ENCODE data around the gene PPP1R37. TPM values are rescaled to one million over a fixed set of nuclear protein-coding genes. Genes with fewer than 3 reads are reported as not detected.

Gene PPP1R37
- total RNA-seq, 3 donors from 2014 or later (not counting 1 experiment from before 2014, with no cell fraction given): 23.8 to 29.3 (median 25.0) TPM

DNA sequence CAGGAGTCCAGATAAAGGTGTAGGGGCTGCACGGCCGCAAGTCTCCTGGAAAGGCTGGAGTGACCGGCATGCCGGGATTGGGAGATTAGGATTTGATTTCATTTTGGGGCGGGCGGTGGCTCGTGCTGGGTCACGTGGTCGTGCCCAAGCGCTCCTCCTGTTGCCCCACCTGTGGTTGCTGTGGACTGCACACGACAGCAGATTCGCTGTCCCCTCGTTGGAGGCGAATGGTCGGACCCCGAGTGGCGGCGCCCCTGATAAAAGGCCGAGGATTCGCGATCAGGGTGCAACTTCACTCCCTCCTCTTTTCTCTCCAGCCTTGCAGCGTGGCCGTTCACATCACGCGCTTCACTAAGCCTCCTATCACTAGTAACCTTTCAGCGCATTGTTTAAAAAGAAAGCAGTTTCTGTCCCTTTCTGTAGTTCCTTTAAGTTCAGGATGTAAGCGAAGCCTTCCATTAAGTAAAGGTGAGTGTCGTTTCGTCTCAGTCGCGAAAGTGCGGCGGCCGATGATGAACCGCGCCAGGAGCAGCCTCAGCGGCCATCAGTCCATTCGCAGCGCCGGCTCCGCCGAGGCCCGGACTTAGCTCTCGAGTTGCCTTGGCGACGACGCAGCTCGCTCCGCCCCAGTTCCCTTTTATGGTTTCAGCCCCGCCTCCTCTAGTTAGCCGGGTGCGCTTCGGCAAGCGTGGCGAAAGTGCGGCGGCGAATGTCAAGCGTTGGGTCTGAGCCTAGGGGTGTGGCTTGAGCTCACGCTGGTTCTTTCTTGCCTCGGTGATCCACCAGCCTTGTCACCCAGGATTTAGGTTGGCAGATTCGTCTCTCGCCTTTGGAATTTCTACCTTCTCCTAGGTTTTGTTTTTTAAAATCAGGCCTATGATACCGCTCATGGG, 1.7 kb upstream of the PPP1R37 start:
- no peaks in the 10 kb centered on the region for H3K27me3 ChIP-seq (ENCODE audit: control insufficient read depth, insufficient read depth, low read length)
- H3K4me3 ChIP-seq (ENCODE audit: low read length): peak overlapping the region; percentile 93
- H3K36me3 ChIP-seq (ENCODE audit: control insufficient read depth, insufficient read depth, low read length): peaks cover 9% of the 10 kb centered on the region
- Mint-ChIP-seq H3K4me3 (peak overlapping the region; percentile 99), H3K4me1 (peaks cover 71 to 73% of the 10 kb centered on the region in 2 donors), H3K36me3 (no peaks in the 10 kb centered on the region), H3K27ac (peak overlapping the region; percentile 97 to 99), H3K9me3 (no peaks in the 10 kb centered on the region), H3K27me3 (ENCODE audit: low read depth in 2 of 2) (no peaks in the 10 kb centered on the region)
- ATAC-seq: peak; percentile 74 to 87 (median 75)
- TF ChIP-seq, protein P1, sequence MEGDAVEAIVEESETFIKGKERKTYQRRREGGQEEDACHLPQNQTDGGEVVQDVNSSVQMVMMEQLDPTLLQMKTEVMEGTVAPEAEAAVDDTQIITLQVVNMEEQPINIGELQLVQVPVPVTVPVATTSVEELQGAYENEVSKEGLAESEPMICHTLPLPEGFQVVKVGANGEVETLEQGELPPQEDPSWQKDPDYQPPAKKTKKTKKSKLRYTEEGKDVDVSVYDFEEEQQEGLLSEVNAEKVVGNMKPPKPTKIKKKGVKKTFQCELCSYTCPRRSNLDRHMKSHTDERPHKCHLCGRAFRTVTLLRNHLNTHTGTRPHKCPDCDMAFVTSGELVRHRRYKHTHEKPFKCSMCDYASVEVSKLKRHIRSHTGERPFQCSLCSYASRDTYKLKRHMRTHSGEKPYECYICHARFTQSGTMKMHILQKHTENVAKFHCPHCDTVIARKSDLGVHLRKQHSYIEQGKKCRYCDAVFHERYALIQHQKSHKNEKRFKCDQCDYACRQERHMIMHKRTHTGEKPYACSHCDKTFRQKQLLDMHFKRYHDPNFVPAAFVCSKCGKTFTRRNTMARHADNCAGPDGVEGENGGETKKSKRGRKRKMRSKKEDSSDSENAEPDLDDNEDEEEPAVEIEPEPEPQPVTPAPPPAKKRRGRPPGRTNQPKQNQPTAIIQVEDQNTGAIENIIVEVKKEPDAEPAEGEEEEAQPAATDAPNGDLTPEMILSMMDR (IDR thresholded peaks at IDR 0.05): no peak
- WGBS (ENCODE audit: insufficient coverage): 54% methylated on average over 63 of the region's 64 CpGs
- intact Hi-C loops (cut with micrococcal nuclease): no loop called here
- H3K27ac ChIP-seq (ENCODE audit: low read length): peak overlapping the region; percentile 95
- peak; percentile 97 for DNase-seq
- H3K4me1 ChIP-seq (ENCODE audit: control insufficient read depth, insufficient read depth, low read length): peaks cover 87% of the 10 kb centered on the region
- H3K9me3 ChIP-seq (ENCODE audit: control insufficient read depth, insufficient read depth, low read length): no peaks in the 10 kb centered on the region

DNA sequence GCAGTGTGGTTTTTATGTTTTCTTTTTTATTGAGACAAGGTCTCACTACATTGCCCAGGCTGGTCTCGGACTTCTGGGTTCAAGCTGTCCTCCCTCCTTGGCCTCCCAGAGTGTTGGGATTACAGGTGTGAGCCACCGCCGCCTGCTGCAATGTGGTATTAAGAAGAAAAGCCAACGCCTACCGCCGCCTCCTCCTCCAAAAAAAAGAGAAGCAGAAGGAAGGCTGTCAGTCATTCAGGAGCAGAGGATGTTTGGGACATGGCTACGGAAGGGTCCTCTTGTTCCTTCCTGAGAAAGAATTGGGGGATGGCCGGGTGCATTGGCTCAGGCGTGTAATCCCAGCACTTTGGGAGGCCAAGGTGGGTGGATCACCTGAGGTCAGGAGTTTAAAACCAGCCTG, 1.2 kb downstream of the PPP1R37 start:
- no peak for DNase-seq
- 84% methylated on average over 9 of the region's 9 CpGs for WGBS (ENCODE audit: insufficient coverage)
- intact Hi-C loops (cut with micrococcal nuclease): no loop called here
- Mint-ChIP-seq H3K9me3 (no peaks in the 10 kb centered on the region), H3K4me3 (peak overlapping the region; percentile 99), H3K27ac (peak overlapping the region; percentile 97 to 99), H3K27me3 (ENCODE audit: low read depth in 2 of 2) (no peaks in the 10 kb centered on the region), H3K4me1 (peaks cover 74 to 75% of the 10 kb centered on the region in 2 donors), H3K36me3 (no peaks in the 10 kb centered on the region)
- Histone ChIP-seq H3K36me3 (ENCODE audit: control insufficient read depth, insufficient read depth, low read length) (peaks cover 9% of the 10 kb centered on the region), H3K27ac (ENCODE audit: low read length) (no peak overlapping the region), H3K4me1 (ENCODE audit: control insufficient read depth, insufficient read depth, low read length) (peaks cover 75% of the 10 kb centered on the region), H3K9me3 (ENCODE audit: control insufficient read depth, insufficient read depth, low read length) (no peaks in the 10 kb centered on the region), H3K4me3 (ENCODE audit: low read length) (peak overlapping the region; percentile 93), H3K27me3 (ENCODE audit: control insufficient read depth, insufficient read depth, low read length) (no peaks in the 10 kb centered on the region)
- TF ChIP-seq, protein P1 (IDR thresholded peaks at IDR 0.05): no peak
- no peak for ATAC-seq

DNA sequence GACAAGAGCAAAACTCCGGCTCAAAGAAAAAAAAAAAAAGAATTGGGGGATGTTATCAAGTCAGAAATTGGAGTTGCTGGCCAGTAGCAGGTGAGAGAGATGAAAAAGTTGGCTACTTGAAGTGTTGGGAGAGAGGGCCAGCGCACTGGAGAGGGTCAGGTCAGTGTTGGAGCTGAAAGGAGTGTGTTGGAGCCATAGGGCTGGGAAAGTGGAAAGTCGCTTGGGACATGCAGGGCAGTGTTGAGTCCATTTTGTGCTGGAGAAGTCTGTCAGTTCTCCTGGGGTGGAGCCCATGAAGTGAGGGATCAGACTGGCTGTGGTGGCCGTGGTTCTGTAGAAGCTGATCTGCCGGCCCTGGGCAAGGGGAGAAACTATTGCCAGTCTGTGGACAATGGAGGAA, 1.7 kb downstream of the PPP1R37 start:
- peak overlapping the region; percentile 7 to 99 for H3K27ac Mint-ChIP-seq
- H3K4me1 ChIP-seq (ENCODE audit: control insufficient read depth, insufficient read depth, low read length): peaks cover 69% of the 10 kb centered on the region
- no peak overlapping the region for H3K4me3 ChIP-seq (ENCODE audit: low read length)
- no peaks in the 10 kb centered on the region for H3K9me3 ChIP-seq (ENCODE audit: control insufficient read depth, insufficient read depth, low read length)
- H3K36me3 ChIP-seq (ENCODE audit: control insufficient read depth, insufficient read depth, low read length): peaks cover 9% of the 10 kb centered on the region
- 89% methylated on average over 5 of the region's 5 CpGs for WGBS (ENCODE audit: insufficient coverage)
- intact Hi-C loops (cut with micrococcal nuclease): no loop called here
- no peak for DNase-seq
- no peak overlapping the region for H3K27ac ChIP-seq (ENCODE audit: low read length)
- H3K4me3 Mint-ChIP-seq: peak overlapping the region; percentile 99
- no peaks in the 10 kb centered on the region for H3K36me3 Mint-ChIP-seq
- no peaks in the 10 kb centered on the region for H3K27me3 ChIP-seq (ENCODE audit: control insufficient read depth, insufficient read depth, low read length)
- ATAC-seq: no peak
- no peaks in the 10 kb centered on the region for H3K9me3 Mint-ChIP-seq
- peaks cover 77 to 80% of the 10 kb centered on the region in 2 donors for H3K4me1 Mint-ChIP-seq
- no peaks in the 10 kb centered on the region for H3K27me3 Mint-ChIP-seq (ENCODE audit: low read depth in 2 of 2)
- TF ChIP-seq, protein P1 (IDR thresholded peaks at IDR 0.05): no peak

Measured in natural killer cell (primary cell).